Limb (tissue), 2 donors: ENCODE results near the gene GAREM2.

ENCODE experiments used
- DNase-seq, 2 donors: peaks; one replicate each; pipeline ENCODE4 v3.0.0-alpha.2; 2016; ENCODE audit errors: extremely low spot score in 2 of 2

Gene GAREM2

DNA sequence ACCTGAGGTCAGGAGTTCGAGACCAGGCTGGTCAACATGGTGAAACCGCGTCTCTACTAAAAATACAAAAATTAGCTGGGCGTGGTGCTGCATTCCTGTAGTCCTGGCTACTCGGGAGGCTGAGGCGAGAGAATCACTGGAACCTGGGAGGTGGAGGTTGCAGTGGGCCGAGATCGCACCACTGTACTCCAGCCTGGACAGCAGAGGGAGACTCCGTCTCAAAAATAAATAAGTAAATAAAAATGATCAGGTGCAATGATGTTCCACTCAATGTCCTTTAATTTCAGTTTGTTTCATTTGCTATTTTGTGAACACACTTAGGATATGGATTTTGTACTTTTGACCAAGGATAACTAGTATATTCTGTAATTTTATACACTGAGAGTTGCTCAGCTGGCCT lies 62.2 kb downstream of the GAREM2 start:
- DNase-seq, result no peak

DNA sequence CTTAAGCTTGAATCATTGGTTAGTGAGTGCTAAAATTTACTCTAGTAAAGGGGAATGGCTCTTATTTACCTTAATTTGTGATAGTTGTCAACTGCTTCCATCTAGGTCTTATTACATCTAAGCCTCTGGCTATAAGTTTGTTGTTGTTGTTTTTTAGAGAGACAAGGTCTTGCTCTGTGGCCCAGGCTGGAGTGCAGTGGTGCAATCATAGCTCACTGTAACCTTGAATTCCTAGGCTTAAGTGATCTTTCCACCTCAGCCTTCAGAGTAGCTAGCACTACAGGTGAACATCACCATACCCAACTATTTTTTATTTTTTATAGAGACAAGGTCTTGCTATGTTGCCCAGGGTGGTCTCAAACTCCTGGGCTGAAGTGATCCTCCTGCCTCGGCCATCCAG lies 65.0 kb downstream of the GAREM2 start:
- no peak for DNase-seq

DNA sequence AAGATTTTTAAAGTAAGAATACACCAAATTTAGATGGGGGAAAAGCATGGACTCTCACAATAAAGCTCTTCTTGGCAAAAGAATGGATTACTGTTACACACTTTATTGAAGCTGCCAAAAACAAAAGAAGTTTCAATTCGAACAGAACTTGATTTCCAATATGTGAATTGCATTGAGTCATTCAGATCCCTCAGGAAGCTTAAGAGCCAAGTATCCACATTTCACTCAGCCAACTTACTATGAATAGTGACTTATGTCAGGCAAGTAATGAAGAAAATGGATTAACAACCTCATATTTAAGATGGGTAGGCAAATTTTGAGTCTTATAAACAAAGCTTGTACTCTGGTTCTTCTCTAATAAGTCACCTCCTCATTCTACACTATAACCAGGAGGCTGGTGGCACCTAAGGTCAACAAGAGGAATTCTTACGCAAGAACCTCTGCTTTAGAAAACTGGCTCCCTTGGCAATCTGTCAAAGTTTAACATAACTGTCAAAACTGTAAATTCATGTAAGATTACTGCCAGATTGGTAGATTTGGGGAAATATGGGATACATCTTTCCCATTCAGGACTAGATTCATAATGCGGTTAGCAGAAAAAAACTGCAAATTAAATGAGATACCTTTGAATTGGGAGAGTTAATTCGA lies 65.5 kb downstream of the GAREM2 start:
- DNase-seq, result no peak
